ENCODE measurements around the gene SAMHD1.

DNA sequence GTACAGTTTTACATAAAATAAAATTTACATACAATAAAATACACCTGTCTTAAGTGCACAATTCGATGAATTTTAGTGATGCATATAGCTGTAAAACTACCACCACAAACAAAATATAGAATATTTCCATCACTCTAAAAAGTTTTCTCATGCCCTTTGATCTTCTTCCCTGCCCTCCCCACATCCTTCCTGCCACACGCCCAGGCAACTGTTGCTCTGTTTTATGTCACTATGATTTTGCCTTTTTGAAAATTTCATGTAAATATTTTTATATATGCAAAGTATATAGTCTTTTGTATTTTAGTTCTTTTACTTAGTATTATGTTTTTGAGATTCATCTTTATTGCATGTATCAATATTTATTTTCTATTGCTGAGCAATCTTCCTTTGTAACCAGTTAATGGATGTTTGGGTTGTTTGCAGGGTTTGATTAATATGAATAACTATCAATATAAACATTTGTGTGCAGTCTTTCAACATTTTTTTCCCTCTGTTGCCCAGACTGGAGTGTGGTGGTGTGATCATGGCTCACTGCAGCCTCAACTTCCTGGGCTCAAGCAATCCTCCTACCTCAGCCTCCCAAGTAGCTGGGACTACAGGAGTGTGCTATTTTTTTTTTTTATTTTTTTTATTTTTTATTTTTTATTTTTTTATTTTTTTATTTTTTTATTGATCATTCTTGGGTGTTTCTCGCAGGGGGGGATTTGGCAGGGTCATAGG lies 23.8 kb upstream of the SAMHD1 start:
- no peak for TF ChIP-seq POLR2A (IDR thresholded peaks at IDR 0.05)
- TF ChIP-seq, protein P1, sequence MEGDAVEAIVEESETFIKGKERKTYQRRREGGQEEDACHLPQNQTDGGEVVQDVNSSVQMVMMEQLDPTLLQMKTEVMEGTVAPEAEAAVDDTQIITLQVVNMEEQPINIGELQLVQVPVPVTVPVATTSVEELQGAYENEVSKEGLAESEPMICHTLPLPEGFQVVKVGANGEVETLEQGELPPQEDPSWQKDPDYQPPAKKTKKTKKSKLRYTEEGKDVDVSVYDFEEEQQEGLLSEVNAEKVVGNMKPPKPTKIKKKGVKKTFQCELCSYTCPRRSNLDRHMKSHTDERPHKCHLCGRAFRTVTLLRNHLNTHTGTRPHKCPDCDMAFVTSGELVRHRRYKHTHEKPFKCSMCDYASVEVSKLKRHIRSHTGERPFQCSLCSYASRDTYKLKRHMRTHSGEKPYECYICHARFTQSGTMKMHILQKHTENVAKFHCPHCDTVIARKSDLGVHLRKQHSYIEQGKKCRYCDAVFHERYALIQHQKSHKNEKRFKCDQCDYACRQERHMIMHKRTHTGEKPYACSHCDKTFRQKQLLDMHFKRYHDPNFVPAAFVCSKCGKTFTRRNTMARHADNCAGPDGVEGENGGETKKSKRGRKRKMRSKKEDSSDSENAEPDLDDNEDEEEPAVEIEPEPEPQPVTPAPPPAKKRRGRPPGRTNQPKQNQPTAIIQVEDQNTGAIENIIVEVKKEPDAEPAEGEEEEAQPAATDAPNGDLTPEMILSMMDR (IDR thresholded peaks at IDR 0.05): no peak
- TF ChIP-seq POLR2AphosphoS5 (IDR thresholded peaks at IDR 0.05): no peak
